Hematopoietic multipotent progenitor cell (in vitro differentiated cells): ENCODE results near the gene CEP112. TPM values are rescaled to one million over a fixed set of nuclear protein-coding genes. Genes with fewer than 3 reads are reported as not detected.
A peak's percentile ranks its signal among the peaks of the same experiment; 100 is the strongest.

Experiments
- DNase-seq, 3 donors: peaks; one replicate each; pipeline ENCODE4 v3.0.0-alpha.2; 2011 to 2015; ENCODE audit warnings: low read depth in 2 of 3, low spot score in 2 of 3
- total RNA-seq: library from RNA; depleted of rRNA; stranded (reverse); fragments of >200 nt; gene quantifications from one replicate; pipeline ENCODE4 v1.2.3, GENCODE V29; 2012

CEP112 gene
- total RNA-seq, 1 donor, result 1.1 TPM

DNA sequence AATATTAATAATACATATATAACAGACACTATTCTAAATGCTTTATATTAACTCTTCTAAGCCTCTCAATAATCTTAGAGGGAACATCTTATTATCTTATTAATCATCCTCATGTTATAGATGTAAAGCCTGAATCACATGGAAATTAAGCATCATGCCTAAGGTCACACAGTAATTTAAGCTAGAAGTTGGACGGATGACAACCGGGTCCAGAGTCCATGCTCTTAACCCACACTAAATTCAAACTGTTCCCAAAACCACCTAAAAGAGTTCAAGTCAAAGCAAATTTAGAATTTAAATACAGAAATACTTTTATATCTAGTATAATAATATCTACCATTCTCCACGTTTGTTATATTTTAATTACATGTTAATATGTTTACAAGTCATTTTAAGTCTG, 193.3 kb downstream of the CEP112 start:
- DNase-seq, result no peak

DNA sequence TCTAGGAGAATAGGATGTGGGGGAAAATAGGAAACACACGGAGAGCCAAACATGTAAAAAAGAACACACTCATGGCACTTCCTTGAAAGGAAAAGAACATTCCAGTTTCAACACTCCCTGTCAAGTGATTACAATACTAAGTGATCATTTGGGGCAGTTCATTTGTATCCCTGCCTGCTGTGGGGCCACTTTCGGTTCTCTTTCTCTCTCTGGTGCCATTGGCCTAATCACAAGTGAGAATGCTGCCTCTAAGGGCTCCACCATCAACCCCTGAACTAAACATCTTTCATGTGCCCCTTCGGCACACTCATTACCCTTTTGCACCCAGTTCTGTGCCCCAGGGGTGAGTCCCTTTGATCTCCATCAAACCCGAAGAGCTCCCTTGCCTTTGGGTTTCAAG, 197.3 kb downstream of the CEP112 start:
- DNase-seq, result no peak

DNA sequence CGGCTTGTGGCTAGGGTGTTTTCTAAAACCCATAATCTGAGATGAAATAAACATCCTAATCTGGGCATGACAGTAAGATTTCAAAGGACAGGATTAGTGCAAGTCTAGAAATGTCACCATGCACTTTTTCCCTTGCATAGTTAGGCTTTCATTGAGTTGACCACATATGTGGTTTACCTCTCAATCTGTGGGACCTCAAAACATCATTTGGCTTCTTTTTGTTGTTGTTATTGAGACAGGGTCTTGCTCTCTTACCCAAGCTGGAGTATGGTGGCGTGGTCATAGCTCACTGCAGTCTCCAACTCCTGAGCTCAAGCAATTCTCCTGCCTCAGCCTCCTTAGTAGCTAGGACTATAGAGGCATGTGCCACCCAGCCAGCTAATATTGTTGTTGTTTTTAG, 197.8 kb downstream of the CEP112 start:
- DNase-seq, result no peak

DNA sequence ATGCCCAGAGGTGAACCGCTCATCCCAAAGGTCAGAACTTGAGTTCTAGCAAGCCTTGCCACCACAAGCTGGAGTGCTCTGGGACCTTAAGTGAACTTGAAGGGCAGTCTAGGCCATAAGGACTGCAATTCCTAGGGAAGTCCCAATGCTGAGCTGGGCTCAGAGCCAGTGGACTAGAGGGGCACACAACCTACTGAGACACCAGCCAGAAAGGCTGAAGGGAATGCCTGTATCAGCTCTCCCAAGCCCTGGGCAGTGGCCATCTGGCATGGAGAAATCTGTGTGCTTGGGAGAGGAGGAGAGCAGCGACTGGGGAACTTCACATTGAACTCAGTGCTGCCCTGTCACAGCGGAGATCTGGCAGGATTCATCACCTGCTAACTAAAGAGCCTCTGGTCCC, 201.3 kb downstream of the CEP112 start:
- no peak for DNase-seq

DNA sequence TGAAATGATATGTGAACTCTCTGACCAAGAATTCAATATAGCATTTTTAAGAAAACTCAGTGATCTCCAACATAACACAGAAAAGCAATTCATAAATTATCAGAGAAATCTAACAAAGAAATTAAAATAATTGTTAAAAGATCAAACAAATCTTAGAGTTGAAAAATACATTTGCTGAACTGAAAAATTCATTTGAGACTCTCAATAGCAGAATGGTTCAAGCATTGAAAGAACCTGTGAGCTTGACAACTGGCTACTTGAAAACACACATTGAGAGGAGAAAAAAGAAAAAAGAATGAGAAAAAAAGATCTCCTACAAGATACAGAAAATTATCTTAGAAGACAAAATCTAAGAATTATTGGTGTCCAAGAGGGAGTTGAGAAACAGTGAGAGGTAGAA, 203.5 kb downstream of the CEP112 start:
- DNase-seq, result no peak

DNA sequence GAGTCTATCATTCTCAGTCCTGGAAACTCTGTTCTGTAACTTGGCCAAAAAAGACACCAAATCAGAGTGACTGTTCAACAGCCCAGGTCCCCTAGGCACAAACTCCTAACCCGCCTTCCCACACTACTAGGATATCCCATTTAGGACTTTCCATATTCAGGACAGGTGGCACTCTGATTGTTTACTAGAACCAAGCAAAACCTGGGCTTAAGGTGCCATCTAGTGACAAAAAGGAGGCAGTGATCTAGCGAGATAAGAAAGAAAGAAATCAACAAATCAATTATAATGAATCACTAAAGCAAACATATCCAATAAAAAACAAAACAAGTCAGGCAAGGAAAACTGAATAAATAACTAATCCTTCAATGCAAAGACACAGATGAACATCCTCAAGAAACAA, 203.9 kb downstream of the CEP112 start:
- no peak for DNase-seq

DNA sequence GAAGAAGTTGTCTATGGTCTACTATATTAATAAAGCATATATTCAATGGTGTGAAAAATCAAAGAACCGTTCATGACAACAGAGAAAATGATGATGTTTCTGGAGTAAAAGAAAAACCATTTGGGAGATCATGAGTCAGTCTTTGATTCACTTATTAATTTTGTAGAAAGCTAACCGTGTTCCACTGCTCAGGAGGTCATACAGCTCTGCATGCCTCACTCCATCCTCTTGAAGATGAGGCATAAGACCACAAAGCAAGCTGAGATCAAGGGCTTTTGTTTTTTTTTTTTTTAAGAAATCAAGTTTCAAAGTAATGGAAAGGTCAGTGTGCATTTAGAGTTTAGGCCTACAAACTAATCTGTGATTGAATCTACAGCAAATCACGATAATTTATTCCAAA, 206.4 kb downstream of the CEP112 start:
- DNase-seq, result no peak

DNA sequence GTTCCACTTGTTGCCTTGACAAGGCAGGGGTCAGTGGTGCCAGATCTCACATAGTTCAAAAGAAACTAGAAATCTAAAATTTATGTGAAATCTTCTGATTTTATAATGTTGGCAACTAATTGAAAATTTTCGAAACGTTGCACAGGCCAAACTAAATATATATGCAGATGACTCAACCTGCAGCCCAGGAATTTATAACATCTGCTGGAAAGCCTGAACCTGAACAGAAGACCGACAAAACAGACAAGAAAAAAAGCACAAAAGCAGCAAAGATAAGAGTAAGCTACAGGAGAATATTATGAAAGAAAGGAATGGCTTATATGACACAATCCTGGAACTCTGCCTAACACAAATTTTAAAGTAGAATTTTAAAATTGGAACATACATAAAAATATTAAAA, 207.6 kb downstream of the CEP112 start:
- no peak for DNase-seq

DNA sequence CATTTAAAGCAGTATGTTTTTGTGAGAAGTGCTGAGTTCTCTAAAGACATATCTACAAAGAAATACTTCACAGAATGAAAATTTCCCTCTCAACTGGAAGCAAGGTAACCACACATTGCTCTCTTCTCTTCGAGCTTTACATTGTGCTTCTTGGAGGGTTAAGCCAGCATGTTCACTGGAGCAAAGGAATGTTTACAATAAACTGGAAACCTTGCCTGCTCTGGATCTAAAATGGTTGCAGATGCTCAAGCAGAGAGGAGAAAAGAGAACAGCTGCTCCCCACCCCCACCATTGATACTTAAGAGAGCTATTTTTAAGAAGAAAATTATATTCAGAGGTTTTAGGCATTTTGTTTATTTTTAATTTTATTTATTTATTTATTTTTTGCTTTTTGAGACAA, 213.1 kb downstream of the CEP112 start:
- DNase-seq, result no peak

DNA sequence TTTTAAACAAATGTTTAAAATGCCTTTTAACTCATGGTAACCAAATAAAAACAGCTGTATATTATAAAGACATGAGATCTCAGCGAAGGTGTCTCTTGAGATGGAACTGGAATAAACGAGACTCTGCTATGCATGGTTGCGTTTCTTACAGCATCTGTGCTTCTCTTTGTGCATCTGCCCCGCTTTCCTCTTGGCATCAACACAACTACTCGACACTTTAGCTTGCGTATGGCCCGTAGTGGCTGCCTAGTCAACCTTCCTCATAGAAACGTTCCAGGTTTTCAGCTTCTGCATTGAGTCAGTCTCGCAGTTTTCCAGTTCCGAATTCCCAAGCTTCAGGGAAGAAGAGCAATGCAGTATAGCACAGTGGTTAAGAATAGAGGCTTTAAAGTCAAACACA, 214.9 kb downstream of the CEP112 start:
- DNase-seq, result no peak

DNA sequence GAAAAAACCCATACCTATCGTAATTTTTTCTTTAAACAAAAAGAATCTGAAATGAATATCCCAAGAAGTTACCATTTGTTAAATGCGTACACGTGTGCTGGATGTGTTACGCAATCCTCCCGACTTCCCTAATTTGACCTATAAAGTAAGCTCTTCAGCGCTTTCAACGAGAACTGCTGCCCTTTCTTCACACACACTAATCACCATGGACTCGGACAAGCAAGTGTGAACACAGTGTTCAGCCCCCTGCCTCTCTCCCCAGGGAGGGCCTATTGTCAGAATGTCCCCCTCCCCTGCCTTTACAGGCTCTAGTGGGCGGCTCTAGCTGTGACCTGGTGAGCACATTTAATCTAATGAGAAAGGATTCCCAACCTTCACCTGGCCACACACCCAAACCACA, 216.1 kb downstream of the CEP112 start:
- DNase-seq, result peak in 2 of 3 donors; percentile 7 to 57

DNA sequence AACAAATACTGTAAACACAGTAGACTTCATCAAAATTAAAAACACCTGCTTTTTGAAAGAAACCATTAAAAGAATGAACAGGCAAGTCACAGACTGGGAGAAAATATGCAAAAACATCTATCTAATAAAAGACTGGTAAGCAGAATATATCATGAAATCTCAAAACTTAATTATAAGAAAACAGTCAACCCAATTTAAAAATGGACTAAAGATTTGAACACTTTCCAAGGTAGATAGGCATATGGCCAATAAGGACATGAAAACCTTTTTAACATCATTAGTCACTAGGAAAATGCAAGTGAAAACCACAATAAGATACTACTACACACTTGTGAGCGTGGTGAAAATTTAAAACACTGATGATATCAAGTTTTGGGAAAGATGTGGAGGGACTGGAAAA, 218.7 kb downstream of the CEP112 start:
- no peak for DNase-seq

DNA sequence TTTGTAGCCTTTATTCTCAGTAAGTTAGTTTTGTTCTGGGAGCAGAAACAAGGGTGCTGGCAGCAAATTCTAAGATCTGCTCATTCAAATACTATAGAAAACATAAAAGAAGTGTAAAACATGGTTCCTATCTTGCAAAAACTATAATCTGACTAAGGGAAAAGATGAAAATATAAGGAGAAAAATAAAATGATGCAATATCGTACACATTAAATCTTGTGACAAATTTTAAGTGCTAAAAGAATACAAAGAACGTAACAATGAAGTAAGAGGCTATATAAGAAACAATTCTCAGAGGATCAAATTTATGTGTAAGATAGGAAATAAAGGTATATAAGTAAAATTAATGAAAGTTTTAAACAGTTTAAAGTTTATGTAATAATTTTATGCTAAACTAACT, 224.6 kb downstream of the CEP112 start:
- no peak for DNase-seq

DNA sequence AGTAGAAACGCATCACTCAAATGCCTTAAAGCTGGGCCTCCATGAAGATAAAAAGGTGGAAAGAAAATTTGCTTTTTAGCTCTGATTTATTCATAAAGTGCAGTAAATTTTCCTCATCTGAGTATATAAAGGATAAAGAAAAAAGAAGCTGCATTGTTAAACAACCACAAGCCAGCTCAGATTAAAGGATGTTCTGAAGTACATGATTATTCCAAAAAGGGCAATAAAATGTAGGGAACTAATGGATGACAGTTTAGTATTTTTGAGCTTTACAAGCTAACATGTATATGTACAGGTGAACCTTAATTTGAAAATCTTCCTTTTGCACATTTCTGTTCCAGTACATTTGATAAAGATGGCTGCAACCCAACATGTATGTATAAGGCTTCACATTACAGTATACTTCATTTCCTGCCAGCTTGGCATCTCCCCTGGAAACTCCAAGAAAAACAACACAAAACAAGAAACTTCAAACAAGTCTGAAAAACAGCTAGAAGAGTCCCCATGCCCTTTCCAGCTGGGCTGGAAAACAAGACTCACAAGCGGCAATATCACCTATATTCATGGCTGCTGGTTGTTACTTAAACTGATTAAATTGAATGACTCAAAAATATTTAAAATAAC, 225.7 kb downstream of the CEP112 start:
- DNase-seq, result no peak

DNA sequence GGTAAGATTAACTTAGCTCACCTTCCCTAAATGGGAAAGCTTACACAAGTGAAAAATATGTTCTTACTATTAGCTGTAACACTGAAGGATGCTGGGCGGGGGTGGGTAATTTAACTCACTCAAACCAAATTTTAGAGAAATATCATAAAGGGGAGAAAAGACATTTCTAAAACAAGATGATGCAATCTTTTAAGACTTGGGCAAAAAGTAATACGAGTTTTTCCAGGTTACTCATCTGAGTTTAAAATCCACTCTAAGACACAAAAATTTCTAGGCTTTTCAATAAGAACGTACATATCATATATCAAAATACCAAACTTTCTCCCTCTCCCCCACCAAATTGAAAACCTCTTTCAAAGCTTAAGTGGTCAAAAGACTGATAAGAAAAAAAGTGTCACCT, 228.8 kb downstream of the CEP112 start:
- DNase-seq, result no peak

DNA sequence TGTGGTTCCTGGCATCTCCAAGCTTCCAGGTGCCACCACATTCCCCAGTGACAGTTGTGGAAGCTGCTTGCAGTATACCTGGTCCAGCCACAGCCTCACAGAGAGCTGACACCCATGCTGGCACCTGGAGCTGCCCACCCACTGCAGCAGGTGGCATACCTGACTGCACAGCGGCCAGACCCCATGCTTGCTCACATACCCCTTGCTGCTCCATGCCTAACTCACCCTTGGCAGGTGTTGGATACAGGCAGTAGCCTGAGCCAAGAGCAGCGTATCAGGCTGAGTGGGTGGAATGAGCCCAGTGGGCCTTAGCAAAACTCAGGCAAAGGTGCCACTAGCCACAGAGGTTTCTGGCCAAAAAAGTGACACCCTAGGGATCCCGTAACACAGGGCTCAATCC, 232.3 kb downstream of the CEP112 start:
- no peak for DNase-seq

DNA sequence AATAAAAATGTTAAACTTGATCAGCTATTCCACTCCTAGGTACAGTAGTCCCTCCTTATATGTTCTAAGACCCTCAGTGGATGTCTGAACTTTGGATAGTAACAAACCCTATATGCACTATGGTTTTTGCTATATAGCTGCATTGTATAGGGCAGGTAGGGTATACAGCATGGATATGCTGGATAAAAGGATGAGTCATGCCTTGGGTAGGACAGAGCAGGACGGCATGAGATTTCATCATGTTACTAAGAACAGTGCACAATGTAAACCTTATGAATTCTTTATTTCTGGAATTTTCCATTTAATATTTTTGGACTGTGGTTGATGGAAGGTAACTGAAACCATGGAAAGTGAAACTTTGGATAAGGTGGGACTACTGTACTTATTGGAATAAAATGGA, 235.1 kb downstream of the CEP112 start:
- no peak for DNase-seq

DNA sequence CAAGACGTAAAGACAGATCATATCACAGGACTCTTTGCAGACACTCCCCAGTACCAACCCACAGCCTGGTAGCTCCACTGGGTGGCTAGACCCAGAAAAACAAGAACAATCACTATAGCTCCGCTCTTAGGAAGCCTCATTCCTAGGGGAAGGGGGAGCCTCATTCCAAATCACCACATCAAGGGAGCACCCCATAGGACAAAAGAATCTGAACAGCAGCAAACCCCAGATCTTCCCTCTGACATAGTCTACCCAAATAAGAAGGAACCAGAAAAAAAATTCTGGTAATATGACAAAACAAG, 237.8 kb downstream of the CEP112 start:
- no peak for DNase-seq

DNA sequence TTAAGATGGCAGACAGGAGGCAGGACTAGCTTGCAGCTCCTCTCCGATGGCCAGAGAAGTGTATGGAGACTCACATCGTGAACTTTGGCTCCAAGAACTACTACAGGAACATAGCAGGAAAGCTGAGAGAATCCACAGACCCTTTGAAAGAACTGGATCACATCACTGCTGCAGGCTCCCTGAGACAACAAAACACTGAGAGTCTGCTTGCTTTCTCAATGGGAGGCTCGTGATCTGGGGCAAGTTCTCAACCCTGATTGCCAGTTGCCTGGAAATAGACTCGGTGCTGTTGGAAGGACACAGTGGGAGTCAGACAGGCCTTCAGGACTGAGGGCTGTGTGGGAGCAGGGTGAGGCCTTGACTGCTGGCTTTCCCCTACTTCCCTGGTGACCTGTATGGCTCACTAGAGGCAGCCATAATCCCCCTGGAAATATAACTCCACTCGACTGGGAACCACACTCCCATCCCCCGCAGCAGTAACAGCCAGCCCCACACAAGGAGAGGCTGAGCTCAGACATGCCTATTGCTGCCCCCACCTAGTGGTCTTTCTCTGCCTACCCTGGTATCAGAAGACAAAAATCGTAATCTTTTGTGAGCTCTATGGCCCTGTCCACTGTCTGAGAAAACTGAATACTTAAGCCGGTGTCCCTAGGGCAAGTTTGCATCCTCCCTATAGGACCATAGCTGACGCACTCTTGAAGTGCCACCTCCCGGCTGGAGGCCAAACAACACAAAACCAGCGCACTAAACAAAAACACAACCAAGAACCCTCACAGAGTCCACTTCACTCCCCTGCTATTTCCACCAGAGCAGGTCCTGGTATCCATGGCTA, 238.4 kb downstream of the CEP112 start:
- DNase-seq, result no peak

DNA sequence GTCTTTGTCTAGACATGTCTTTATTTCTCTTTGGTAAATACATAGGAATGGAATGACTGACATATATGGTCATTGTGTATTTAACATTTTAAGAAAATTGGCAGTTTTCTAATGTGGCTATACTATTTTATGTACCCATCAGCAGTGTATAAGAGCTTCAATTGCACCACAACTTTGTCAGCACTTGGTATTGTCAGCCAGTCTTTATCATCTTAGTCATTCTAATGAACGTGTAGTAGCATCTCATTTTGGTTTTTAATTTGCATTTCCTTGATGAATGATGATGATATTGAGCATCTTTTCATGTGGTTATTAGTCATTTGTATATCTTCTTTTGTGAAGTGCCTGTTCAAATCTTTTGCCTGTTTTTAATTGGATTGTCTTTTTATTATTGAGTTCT, 239.3 kb downstream of the CEP112 start:
- no peak for DNase-seq

DNA sequence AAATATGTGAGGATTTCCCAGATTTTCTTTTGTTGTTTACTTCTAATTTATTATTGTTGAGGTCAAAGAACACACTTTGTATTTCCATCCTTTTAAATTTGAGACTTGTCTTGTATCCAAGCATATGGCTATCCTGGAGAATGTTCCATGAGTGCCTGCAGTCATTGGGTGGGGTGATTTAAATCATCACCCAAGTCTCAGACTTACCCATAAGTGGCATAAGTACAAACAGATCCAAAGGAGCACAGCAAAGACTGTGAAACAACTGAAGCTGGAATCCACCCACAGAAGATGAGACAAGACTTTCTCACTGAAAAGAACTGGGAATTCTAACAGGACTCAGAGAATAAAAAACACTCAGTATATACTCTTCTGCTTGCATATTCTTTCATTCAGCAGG, 239.9 kb downstream of the CEP112 start:
- no peak for DNase-seq

DNA sequence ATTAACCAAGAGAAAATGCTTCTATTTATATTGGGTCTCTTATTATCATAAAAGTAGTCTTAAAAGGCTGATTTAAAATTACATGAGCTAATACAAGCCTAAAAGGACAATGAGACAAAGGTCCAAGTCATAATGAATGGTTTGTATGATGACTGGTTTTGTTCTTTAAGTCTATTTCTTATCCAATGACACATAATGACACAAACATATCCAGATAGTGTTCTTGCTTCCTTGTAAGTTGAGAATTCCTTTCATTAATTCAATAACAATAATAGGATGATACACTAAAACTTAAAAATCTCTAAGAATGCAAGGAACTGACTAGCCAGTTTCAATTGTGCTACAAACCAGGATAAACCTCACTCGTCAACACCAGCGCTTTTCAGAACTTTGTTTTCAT, 244.1 kb downstream of the CEP112 start:
- DNase-seq, result no peak

DNA sequence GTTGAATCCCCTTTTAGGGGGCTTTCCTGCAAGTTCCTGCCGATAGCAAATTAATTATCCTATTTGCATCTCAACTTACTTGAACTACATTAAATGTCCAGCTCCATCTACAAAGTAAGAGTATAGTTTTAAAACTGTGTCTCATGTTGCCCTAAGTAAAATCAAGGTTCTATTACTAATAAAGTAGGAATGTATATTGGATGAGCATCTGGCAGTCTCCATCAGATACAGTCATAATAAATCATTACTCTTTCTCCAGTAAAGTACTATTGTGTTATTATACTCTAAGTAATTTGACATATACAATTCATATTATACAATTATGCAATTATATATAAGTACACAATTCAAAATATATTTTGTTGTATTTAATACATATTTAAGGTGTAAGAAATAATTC, 249.3 kb downstream of the CEP112 start:
- DNase-seq, result no peak
